Measurements from ENCODE around the gene SLC25A41.
"Not testable (repeated sequence)": the region's sequence is repeated elsewhere in the genome, so short reads cannot be mapped to it uniquely, and the experiment has no call there.

Gene SLC25A41

DNA sequence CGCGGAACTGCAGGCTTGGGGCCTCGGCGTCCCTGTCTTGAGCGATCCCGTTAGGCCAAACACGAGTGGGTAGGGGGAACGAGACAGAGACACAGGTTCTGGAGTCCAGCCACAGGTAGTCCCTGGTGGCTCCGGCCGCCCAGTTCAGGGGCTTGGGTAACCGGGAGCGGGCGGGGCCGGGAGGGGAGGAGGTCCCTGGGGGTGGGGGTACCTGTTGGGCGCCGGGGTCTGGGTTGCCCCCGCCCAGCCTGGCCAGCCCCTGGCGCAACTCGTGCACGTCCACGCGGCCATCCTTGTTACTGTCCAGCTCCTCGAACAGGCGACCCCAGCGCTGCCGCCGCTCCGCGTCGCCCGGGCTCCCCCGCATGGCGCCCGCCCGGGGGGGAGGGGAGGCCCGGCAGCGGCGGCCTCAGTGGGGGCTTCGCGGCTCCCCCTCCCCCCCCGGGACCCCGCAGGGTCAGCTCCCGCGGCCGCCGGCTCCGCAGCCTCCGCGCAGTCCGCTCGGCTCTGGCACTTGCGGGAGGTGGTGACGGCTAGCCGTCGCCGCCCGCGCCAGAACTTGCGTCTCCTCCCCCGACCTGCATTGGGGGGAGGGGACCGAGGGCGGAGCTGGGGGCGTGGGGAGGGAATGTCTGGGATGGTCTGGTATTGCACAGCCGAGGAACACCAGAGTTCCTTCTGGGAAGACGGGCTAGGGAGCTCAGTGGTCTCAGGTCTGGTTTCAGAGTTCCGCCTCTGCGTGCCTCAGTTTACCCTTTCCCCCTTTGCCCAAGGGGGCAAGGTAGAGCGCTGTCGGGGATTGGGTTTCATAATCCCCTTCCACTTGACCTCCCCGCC lies 25.9 kb upstream of the SLC25A41 start, which contains the start of gene SLC25A23:
Gene SLC25A23, minus strand, starts transcription at position 531 of the 837 bp plus-strand sequence. Its CDS starts 164 bp downstream, at position 367.
- DNase-seq = peak; percentile 65

DNA sequence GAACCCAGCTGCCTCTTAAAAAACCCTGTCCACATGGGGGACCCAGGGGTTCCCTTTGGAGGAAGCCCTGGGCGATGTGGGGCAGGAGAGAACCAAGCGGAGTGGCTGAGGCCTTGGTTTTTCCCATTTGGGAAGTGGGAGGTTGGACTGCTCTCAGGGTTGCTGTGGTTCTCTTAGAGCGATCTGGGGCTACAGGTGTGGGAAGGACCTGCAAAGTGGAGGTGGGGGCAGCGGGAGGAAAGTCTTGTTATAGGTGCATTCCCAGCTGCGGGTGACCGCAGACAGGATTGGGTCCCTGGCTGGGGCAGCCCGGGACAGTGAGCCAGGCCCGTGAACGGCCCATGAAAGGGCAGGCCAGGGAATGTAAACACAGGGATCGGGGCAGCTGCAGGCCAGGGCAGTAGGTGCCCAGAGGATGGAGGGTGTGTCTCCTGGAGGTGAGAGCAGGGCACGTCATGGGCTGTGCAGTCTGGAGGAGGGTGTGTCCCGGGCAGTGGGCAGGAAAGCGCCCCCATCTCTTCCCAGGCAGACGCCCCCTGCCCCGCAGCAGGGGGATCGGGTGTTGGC lies 25.2 kb upstream of the SLC25A41 start:
- DNase-seq = no peak

DNA sequence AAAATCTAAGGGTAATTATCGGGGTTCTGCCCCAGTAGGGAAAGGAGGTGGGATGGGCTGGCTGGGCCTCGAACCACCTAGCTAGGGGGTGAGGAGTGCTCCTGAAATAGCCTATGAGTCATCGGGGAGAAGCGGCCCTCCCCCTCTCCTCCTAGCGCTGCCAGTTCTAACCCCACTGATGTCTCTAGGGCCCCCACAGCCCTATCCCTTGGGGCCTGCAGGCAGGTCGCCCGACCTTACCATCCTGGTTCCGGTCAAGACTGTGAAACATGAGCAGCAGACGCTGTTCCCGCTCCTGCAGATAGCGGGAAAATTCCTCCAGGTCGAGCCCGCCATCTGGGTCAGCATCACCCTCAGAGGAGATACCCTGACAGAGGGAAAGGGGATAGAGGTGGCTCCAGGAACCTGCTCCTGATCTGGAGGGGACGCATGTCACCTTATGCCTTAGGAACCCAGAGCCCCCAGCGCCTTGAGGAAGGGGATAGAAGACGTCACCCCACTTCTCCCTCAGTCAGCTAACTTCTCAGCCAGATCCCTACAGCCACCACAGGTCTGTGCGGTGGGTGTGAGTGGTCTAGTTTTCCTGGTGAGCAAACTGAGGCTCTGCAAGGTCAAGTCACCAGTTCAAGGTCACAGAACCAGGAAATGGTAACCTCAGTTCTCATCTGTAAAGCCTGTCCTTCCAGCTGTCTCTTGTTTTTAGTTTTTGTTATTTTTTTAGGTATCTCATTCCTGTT lies 24.6 kb upstream of the SLC25A41 start:
- no peak for DNase-seq

DNA sequence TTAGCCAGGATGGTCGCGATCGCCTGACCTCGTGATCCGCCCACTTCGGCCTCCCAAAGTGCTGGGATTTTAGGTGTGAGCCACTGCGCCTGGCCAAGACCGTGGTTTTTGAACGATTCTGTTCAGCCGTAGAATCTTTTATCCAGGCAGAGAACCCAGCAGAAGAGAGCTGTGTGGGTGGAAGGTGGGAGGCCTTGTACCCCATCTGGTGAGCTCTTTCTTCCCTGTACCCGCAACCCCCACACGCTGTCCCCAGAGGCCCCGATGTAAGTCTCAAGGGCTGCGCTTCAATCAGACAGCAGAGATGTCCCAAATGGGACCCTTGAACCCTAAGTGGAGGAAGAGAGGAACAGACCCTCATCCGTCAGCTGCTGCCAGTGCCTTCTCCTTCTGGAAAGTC lies 22.4 kb upstream of the SLC25A41 start:
- no peak for DNase-seq

DNA sequence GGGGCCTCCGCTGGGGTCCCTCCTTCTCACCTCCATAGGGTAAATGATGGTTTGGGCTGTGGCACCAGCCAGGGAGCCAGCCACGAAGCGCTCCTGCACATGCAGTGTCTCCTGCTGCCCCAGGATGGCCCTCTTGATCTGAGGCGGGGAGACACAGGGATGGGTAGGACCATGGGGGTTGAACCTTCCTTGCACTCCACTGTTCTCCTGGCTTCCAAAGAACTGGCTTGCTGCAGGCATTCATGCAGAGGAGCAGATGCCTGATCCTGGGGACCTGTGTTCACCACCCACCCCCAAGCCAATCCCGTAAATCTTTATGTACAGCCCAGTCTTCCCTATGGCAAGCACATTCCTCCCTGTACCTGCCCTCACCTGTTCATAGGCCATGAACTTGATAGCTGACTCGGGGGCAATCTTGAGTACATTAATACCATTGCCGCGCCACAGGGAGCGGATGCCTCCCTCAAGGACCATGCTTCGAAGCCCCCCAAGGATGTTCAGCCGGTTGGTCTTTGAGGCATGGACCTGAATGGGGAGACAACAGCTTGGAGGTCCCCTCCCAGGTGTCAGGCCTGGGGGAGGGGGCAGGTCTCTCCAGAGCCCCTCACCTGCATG lies 20.5 kb upstream of the SLC25A41 start:
- no peak for DNase-seq

DNA sequence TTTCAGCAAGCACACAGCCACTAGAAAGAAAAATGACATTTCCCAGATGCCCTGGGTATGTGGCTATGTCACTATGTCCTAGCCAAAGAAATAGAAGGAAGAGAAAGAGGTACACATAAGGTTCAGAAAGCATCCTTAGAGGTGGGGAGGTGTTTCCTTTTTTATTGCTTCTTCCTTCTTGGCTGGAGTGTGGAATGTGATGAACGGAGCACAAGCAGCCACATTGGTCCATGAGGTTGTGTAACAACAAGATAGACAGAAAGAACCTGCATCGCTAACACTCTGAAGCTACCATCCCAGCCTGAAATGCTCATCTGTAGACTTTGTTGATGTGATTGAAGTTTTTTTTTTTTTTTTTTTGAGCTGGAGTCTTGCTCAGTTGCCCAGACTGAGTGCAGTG lies 19.3 kb upstream of the SLC25A41 start:
- no peak for DNase-seq

DNA sequence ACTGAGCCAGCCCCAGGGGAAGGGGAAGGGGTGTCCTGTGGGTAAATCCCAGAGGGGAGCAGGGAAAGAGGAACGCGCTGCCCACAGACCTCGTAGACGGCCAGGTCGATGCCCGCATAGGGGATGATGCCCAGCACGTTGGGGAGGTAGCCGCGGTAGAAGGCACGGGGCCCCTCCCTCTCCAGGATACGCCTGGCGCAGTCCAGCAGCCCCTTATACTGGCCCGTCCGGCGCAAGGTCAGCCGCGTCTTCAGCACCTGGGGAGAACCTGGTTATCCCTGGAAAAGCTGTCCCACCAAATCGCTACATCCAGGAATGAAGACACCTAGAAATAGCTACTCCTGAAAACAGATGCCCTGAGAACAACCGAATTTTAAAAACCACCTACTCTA lies 18.7 kb upstream of the SLC25A41 start:
- no peak for DNase-seq

DNA sequence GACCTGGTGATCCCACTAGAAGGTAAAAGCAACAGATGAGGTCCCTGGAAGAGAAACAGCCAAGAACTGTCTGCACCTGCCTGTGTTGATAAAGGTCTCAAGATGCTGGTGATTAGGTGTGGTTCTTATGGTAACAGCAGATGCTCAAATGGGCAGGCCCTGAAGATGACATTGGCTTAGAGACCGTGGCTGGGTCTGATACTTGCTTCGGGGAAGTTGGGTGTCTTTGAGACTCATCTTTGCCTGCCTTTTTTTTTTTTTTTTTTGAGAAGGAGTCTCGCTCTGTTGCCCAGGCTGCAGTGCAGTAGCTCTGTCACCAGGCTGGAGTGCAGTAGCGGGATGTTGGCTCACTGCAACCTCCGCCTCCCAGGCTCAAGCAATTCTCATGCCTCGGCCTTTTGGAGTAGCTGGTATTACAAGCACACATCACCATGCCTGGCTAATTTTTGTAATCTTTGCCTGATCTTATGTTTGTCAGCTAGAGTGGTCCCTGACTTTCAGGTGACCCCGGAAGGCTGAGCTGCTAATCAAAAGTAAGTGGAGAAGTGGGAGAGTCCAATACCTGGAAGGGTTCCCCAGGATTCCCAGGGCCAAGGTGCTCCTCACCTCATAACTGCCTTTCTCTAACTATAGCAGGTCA lies 18.1 kb upstream of the SLC25A41 start:
- no peak for DNase-seq

DNA sequence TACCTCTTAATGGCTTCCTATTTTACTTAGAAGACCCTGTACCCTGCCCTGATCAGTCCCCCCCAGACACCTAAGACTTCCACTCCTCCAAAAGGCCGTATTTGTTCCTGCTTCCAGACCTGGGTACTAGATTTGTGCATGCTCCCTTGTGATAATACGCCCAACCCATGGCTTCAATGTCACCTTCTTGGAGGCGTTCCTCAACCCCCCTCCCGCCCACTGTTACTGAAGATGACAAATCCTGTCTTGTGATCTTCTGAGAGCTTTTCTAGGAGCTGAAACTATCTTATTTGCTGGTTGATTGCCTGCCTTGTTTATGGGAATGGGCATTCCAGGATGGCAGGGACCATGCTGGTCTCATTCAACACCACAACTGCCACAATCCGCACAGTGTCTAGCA lies 16.6 kb upstream of the SLC25A41 start:
- no peak for DNase-seq

DNA sequence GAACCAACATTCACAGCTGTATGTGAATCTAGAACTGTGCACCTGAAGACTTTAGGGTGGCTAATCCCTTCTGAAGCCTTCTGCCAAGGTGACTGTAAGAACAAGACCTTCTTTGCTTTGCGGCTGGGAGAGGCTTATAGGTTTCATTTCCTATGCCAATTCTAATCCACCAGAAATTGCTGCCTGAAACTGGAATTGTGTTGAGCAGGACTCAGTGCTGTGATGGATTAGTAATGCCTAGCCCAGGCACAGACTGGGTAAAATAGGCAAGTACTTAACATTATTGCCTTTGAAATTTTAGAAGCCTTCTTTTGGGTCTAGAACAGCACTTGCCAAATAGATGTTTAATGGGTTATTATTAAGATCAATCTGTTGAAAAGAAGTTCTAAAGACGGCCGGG lies 14.5 kb upstream of the SLC25A41 start:
- no peak for DNase-seq

DNA sequence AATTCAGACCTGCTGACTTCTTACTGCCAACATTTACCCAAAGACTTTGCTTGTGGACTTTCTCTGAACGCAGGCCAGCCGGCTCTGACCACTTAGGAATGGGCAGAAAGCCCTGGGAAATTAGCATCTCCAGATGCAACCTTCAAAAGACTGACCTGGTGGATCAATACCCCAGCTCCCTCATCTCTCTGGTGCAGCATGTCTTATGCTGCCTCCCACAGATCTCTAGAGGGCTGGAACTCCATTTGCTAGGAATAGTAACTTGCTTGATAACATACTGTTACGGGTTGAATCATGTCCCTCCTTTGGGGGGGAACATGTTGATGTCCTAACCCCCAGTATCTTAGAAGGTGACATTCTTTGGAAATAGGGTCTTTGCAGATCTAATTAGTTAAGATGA lies 12.9 kb upstream of the SLC25A41 start:
- no peak for DNase-seq

DNA sequence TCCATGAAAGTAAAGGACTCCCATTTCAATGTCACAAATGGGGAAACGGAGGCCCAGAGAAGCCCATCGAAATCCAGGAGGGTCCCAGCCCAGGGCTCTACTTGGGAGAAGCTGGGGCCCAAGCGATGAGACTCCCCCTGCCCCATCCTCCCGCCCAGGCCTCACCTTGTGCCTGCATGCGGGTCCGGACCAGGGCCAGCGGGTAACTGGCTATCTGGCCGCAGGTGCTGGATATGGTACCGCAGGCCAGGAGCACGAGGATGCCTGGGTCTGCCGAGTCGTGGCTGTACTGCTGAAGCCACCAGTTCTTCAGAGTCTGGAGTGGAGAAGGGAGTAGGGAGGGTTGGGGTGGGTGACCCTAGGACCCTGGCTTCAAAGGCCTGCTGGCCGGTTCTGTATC lies 10.4 kb upstream of the SLC25A41 start:
- no peak for DNase-seq

DNA sequence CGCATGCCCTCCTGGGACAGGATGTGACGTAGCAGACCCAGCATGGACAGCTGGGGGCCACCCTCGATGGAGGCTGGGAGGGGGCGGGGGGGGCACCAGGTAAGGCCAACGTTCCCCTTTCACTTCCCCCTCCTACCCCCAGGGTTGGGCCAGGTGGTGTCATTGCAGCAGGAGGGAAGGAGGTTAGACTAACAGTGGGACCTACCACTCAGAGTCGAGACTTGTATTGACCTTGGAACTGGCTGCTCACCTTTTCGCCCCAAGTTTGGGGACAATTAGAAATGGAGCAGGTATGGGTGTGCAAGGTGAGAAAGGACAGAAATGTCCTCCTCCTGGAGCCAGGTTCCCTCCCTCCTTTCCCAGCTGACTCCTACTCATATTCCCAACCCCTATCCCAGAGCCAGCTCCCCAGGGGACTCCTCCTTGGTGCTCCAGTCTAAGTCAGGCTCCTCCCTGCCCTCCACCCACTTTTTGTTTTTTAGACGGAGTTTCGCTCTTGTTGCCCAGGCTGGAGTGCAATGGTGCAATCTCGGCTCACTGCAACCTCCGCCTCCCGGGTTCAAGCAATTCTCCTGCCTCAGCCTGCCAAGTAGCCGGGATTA lies 8.6 kb upstream of the SLC25A41 start:
- DNase-seq = no peak

DNA sequence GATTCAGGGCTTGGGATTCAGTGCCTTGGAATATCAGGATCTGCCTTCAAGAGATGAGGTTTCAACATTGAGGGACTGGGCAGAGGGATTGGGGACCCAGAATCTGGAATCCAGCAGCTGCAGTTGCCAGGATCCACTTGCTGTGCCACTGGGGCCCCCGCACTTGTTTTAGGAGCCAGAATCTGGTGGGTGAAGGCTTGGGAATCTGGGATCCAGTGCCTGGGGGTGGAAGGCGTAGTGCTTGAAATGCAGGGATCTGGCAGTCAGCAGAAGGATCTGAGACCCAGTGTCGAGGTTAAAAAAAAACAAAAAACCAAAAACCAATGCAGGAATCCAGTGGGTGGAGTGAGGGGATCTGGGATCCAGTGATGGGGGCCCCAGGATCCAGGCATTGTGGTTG lies 7.3 kb upstream of the SLC25A41 start:
- DNase-seq = no peak

DNA sequence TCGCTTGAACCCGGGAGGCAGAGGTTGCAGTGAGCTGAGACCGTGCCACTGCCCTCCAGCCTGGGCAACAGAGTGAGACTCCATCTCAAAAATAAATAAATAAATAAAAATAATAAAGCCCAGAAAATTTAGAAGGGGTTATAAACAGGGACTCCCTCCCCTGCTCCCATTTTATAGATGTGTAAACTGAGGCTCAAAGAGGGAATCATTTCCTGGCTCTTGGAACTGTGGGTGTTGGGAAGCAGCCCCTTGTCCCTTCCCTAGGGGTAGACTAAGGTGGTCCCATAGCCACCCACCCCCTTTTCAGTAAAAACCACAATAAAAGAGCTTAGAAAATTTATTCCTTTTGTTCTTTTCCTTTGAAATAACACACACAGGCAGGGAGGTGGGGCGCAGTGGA lies 6.2 kb upstream of the SLC25A41 start:
- no peak for DNase-seq

DNA sequence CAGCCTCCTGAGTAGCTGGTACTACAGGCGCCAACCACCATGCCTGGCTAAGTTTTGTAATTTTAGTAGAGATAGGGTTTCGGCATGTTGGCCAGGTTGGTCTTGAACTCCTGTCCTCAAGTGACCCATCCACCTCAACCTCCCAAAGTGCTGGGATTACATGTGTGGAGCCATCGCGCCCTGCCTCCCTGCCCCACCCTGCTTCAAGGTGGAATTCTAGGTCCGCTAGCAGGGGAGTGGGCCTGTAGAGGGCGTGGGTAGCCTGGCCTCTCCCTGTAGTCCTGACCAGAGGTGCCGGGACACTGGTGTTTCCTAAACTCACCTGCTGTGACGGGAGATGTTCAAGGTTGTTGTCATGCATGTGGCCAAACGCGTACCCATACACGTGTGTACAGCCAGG lies 398 bp downstream of the SLC25A41 start:
- DNase-seq = no peak

DNA sequence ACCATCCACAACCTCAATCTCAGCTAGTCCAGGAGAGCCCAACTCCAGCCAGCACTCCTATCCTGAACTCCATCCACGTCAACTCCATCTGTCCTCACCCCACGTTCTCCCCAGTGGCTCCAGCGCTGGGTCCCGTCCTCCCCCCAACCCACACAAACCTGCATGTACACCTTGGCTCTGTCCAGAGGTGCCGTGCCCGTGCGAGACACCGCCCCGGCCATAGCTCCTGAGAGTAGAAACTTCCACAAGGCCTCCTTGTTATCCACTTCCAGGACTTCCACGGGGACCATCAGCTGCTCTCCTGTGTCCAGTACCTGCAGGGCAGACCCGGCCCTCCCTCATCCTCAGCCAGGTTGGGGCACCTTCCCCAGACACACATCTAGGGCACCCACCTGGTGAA lies 1.7 kb downstream of the SLC25A41 start:
- no peak for DNase-seq

DNA sequence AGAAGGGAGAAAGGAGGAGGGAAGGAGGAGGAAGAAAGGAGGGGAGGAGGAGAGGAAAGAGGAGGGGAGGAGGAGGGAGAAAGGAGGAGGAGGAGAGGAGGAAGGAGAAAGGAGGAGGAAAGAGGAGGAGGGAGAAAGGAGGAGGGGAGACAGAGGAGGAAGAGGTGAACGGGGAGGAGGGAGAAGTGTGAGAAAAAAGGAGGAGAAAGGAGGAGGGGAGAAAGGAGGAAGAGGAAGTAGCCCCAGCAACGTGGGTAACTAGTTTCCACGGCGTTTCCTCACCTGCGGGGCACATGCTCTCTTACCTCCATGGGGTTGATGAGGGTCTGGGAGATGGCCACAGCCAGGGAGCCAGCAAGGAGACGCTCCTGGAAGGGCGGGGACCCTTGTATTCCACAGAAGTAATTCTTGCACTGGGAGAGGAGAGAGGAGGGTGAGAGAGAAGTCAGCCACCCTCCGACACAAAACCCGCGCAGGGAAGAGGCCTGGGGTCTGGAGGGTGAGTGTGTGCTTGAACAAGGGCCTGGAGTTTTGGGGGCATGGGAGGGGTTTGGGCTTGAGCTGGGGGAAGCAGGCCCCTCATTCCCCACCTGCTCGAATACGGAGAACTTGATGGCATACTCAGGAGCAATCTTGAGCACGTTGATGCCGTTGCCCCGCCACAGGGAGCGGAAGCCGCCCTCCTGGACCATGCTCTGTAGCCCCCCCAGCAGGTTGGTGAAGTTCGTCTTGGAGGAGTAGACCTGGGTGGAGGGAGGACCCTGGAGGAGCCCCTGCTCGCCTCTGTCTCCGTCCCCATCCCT lies 3.9 kb downstream of the SLC25A41 start:
- DNase-seq = no peak

DNA sequence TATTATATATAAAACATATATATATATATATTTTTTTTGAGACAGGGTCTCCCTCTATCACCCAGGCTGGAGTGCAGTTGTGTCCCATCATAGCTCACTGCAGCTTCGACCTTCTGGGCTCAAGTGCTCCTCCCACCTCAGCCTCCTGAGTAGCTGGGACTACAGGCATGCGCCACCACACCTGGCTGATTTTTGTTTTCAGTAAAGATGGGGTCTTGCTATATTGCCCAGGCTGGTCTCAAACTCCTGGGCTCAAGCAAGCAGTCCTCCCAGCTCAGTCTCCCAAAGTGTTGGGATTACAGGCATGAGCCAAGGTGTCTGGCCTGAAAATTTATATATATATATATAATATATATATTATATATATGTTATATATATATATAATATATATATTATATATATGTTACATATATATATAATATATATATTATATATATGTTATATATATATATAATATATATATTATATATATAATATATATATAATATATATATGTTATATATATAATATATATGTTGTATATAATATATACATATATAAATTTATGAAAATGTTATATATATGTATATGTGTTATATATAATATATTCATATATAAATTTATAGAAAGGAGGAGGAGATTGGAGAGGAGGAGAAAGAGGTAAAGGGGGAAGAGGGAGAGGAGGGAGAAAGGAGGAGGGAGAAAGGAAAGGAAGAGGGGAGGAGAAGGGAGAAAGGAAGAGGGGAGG lies 4.7 kb downstream of the SLC25A41 start:
- DNase-seq = not testable (repeated sequence)

DNA sequence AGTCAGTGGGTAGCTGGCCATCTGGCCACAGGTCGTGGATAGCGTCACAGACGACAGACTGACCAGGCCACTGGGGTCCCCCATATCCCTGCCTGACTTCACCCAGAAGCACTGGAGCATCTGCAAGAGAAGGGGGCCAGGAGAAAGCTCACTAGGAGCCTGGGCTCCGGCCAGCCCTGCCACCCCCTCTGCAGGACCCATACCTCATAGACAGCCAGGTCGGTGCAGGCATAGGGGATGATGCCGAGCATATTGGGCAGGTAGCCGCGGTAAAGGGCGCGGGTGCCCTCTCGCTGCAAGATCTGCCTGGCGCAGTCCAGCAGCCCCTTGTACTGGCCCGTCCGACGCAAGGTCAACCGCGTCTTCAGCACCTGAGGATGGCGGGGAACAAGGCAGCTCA lies 6.4 kb downstream of the SLC25A41 start:
- DNase-seq = no peak
